PFSK-1 (cell line): Measurements from ENCODE around the gene PIK3C3.

Experiments
- FOXP2 ChIP-seq: optimal IDR thresholded peaks from 2 replicates; pipeline ENCODE3; 2011; ENCODE audit warnings: borderline replicate concordance, control low read depth, inconsistent platforms; ENCODE audit not compliant: insufficient read depth; ENCODE audit errors: extremely low read length, extremely low read depth
- POLR2AphosphoS5 ChIP-seq: IDR thresholded peaks from 2 replicates; pipeline ENCODE4 v1.6.1; 2012; ENCODE audit warnings: low read depth, mild to moderate bottlenecking, control low read depth, low read length, moderate library complexity
- REST ChIP-seq, 2 experiments: IDR thresholded peaks; 2 replicates each; pipeline versions ENCODE4 v1.6.1 to v1.8.0; 2011 to 2012; ENCODE audit warnings: low read depth in 2 of 2, low read length in 2 of 2, control low read depth in 1 of 2, inconsistent platforms in 1 of 2, mild to moderate bottlenecking in 1 of 2, moderate library complexity in 1 of 2; ENCODE audit not compliant: insufficient read depth in 1 of 2
- SIN3A ChIP-seq: IDR thresholded peaks from 2 replicates; pipeline ENCODE4 v1.6.1; 2012; ENCODE audit warnings: mild to moderate bottlenecking, low read length, moderate library complexity, borderline replicate concordance; ENCODE audit not compliant: insufficient read depth
- TAF1 ChIP-seq: IDR thresholded peaks from 2 replicates; pipeline ENCODE4 v1.6.1; 2012; ENCODE audit warnings: low read length, control low read depth, borderline replicate concordance; ENCODE audit not compliant: insufficient read depth

The PIK3C3 gene

GRCh38 chr18:42095732-42096377, 140.8 kb downstream of the PIK3C3 start:
- TF ChIP-seq POLR2AphosphoS5 = no peak
- no peak for TF ChIP-seq TAF1
- TF ChIP-seq REST (IDR thresholded peaks at IDR 0.05; ENCODE audit: insufficient read depth in 1 of 2, low read depth in 2 of 2, low read length in 2 of 2) = no peak
- no peak for TF ChIP-seq SIN3A
- TF ChIP-seq FOXP2 = no peak

GRCh38 chr18:42100248-42100647, 145.2 kb downstream of the PIK3C3 start:
- TF ChIP-seq FOXP2 = no peak
- no peak for TF ChIP-seq POLR2AphosphoS5
- no peak for TF ChIP-seq REST (IDR thresholded peaks at IDR 0.05; ENCODE audit: insufficient read depth in 1 of 2, low read depth in 2 of 2, low read length in 2 of 2)
- no peak for TF ChIP-seq TAF1
- no peak for TF ChIP-seq SIN3A

DNA sequence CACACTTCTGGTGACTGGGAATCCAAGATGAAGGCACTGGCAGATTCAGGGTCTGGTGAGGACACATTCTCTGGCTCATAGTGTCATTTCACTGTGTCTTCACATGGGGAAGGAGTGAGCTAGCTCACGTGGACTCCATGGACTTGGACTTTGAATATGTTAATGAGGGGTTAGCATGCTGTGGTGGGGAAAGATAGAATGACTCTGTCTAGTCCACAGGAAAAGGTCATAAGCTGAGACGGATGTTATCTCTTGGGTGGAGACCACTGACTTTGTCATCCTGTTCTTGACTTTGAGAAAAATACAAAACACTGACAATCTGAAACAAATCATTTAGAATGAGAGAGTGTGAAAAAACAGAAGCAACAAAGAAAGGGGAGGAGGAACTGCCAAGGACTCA, 145.9 kb downstream of the PIK3C3 start:
- TF ChIP-seq POLR2AphosphoS5 (no peak), REST (IDR thresholded peaks at IDR 0.05; ENCODE audit: insufficient read depth in 1 of 2, low read depth in 2 of 2, low read length in 2 of 2) (no peak), TAF1 (no peak), FOXP2 (no peak)

DNA sequence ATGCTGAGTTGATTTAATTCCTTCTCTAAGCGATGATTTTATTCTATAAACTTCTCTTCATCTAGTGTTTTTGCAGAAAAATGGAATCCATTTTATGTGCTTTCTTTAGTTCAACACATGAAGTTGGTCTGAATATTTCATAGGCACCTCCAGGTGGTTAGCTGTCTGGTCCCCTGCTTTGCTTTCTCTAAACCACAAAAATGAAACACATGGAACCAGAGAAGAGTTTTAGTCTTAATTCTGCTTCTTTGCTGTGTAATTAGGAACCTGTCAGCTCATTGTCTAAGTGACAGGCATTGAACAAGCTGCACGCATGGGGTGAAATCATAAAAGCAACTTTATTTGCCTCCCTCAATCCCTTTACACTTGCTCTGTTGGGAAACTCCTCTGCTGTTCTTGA, 150.4 kb downstream of the PIK3C3 start:
- no peak for TF ChIP-seq REST (IDR thresholded peaks at IDR 0.05; ENCODE audit: insufficient read depth in 1 of 2, low read depth in 2 of 2, low read length in 2 of 2)
- TF ChIP-seq POLR2AphosphoS5 = no peak
- TF ChIP-seq SIN3A = no peak
- TF ChIP-seq FOXP2 = no peak

GRCh38 chr18:42106784-42107183, 151.8 kb downstream of the PIK3C3 start:
- TF ChIP-seq REST (IDR thresholded peaks at IDR 0.05; ENCODE audit: insufficient read depth in 1 of 2, low read depth in 2 of 2, low read length in 2 of 2) (no peak), FOXP2 (no peak), POLR2AphosphoS5 (no peak), TAF1 (no peak), SIN3A (no peak)
